Measurements from ENCODE around the gene SCAF8.

DNA sequence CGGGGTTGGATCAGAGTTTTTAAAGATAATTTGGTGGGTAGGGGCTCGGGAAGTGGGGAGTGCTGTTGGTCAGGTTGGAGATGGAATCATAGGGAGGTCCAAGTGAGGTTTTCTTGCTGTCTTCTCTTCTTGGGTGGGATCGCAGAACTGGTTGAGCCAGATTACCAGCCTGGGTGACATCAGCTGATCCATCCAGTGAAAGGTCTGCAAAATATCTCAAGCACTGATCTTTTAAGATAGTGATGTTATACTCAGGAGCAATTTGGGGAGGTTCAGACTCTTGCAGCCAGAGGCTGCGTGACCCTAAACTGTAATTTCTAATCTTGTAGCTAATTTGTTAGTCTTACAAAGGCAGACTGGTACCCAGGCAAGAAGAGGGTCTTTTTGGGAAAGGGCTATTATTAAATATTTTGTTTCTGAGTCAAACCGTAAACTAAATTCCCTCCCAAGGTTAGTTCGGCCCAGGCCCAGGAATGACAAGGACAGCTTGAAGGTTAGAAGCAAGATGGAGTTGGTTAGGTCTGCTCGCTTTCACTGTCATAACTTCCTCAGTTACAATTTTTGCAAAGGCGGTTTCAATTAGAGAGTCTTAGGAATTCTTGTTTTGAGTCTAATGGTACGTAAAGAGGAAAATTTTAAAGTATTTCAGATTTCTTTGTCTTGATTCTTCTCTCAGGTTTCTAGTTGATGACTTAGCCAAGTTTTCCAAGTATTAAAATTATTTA is 53.1 kb downstream of the SCAF8 start:
- TF ChIP-seq, protein P1, sequence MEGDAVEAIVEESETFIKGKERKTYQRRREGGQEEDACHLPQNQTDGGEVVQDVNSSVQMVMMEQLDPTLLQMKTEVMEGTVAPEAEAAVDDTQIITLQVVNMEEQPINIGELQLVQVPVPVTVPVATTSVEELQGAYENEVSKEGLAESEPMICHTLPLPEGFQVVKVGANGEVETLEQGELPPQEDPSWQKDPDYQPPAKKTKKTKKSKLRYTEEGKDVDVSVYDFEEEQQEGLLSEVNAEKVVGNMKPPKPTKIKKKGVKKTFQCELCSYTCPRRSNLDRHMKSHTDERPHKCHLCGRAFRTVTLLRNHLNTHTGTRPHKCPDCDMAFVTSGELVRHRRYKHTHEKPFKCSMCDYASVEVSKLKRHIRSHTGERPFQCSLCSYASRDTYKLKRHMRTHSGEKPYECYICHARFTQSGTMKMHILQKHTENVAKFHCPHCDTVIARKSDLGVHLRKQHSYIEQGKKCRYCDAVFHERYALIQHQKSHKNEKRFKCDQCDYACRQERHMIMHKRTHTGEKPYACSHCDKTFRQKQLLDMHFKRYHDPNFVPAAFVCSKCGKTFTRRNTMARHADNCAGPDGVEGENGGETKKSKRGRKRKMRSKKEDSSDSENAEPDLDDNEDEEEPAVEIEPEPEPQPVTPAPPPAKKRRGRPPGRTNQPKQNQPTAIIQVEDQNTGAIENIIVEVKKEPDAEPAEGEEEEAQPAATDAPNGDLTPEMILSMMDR (tag by site-specific recombination; IDR thresholded peaks at IDR 0.05) = no peak
- TF ChIP-seq ZBTB1 (tag by site-specific recombination; IDR thresholded peaks at IDR 0.05) (no peak), ZNF354C (tag by site-specific recombination; IDR thresholded peaks at IDR 0.05; ENCODE audit: borderline replicate concordance, low read depth) (no peak), HOXA7 (CRISPR knock-in tag; IDR thresholded peaks at IDR 0.05; ENCODE audit: borderline replicate concordance) (no peak), YY1 (tag by site-specific recombination; IDR thresholded peaks at IDR 0.05) (no peak)
- TF ChIP-seq, protein P2, sequence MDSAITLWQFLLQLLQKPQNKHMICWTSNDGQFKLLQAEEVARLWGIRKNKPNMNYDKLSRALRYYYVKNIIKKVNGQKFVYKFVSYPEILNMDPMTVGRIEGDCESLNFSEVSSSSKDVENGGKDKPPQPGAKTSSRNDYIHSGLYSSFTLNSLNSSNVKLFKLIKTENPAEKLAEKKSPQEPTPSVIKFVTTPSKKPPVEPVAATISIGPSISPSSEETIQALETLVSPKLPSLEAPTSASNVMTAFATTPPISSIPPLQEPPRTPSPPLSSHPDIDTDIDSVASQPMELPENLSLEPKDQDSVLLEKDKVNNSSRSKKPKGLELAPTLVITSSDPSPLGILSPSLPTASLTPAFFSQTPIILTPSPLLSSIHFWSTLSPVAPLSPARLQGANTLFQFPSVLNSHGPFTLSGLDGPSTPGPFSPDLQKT (IDR thresholded peaks at IDR 0.05; ENCODE audit: borderline replicate concordance, low read depth, low read length) = no peak

Measured in HEK293 (cell line).